Small intestine (tissue), 7 donors: ENCODE data around the gene GARNL3. TPM values are rescaled to one million over a fixed set of nuclear protein-coding genes. Genes with fewer than 3 reads are reported as not detected.

Experiments
- DNase-seq, 2 donors: peaks; one replicate each; pipeline versions ENCODE4 v3.0.0 to v3.0.0-alpha.2; 2013
- FAIRE-seq: peaks from 2 replicates; lab custom pipeline; 2012; peaks lifted over from hg19 to GRCh38; lab: Jason Lieb, UNC
- H3K27ac ChIP-seq, 3 donors: one replicate each; pipeline ENCODE4 v1.5.1; 2013; ENCODE audit warnings: low read length in 2 of 3, mild to moderate bottlenecking in 2 of 3, control low read depth in 1 of 3, inconsistent platforms in 1 of 3, low read depth in 1 of 3, moderate library complexity in 1 of 3
- H3K27me3 ChIP-seq, 3 donors: one replicate each; pipeline ENCODE4 v1.6.1; 2013; ENCODE audit warnings: low read length in 3 of 3, inconsistent platforms in 1 of 3; ENCODE audit not compliant: control insufficient read depth in 3 of 3, insufficient read depth in 3 of 3
- H3K36me3 ChIP-seq, 3 donors: one replicate each; pipeline ENCODE4 v1.6.1; 2013; ENCODE audit warnings: low read length in 3 of 3, inconsistent platforms in 1 of 3, low read depth in 1 of 3, mild to moderate bottlenecking in 1 of 3, moderate library complexity in 1 of 3; ENCODE audit not compliant: control insufficient read depth in 3 of 3, insufficient read depth in 2 of 3
- H3K4me1 ChIP-seq, 3 donors: one replicate each; pipeline ENCODE4 v1.6.1; 2013; ENCODE audit warnings: low read length in 2 of 3, inconsistent platforms in 1 of 3, low read depth in 1 of 3, mild to moderate bottlenecking in 1 of 3, moderate library complexity in 1 of 3; ENCODE audit not compliant: control insufficient read depth in 3 of 3, insufficient read depth in 2 of 3
- H3K4me3 ChIP-seq, 3 donors: one replicate each; pipeline ENCODE4 v1.5.1; 2013; ENCODE audit warnings: low read length in 3 of 3, control low read depth in 1 of 3, inconsistent platforms in 1 of 3, low read depth in 1 of 3, mild to moderate bottlenecking in 1 of 3, moderate library complexity in 1 of 3
- H3K9me3 ChIP-seq, 2 donors: one replicate each; pipeline ENCODE4 v1.6.1; 2013; ENCODE audit warnings: low read depth in 1 of 2, low read length in 1 of 2; ENCODE audit not compliant: control insufficient read depth in 2 of 2, insufficient read depth in 1 of 2
- WGBS, 3 donors: extraction: QIAGEN DNeasy Blood & Tissue Kit; methylation state at CpG; one replicate each; pipeline ENCODE4 v1.1.7; 2013; 5-methylcytosine and 5-hydroxymethylcytosine counted together
- polyA plus RNA-seq, 4 donors: library from polyadenylated mRNA; stranded (reverse) in 3 of 4; unstranded in 1 of 4; fragments of 200-250 nt in 3 of 4; fragments of 120-200 nt in 1 of 4; gene quantifications; one replicate each; pipeline versions ENCODE4 v1.2.1 to v1.2.3, GENCODE V29; 2013
- donor health status: healthy with polysubstance abuse.
- donor health status: control.
- donor health status: control.
- donor health status: Bipolar disorder and iron deficiency.
- donor health status: healthy.

The GARNL3 gene
- polyA plus RNA-seq, 4 donors: 1.6 to 11.3 (median 3.5) TPM

GRCh38 chr9:127345566-127345965, 81.0 kb downstream of the GARNL3 start:
- H3K9me3 ChIP-seq: no peaks in the 10 kb centered on the region
- H3K27ac ChIP-seq: no peak overlapping the region
- whole genome bisulfite sequencing, 3 donors: 75 to 94% (median 87%) methylated on average over 3 of the region's 3 CpGs
- FAIRE-seq: no peak
- H3K4me1 ChIP-seq: no peaks in the 10 kb centered on the region
- H3K36me3 ChIP-seq: peaks cover 0 to 39% (median 0%) of the 10 kb centered on the region in 3 donors
- no peak for DNase-seq
- no peaks in the 10 kb centered on the region for H3K27me3 ChIP-seq
- H3K4me3 ChIP-seq: no peak overlapping the region

DNA sequence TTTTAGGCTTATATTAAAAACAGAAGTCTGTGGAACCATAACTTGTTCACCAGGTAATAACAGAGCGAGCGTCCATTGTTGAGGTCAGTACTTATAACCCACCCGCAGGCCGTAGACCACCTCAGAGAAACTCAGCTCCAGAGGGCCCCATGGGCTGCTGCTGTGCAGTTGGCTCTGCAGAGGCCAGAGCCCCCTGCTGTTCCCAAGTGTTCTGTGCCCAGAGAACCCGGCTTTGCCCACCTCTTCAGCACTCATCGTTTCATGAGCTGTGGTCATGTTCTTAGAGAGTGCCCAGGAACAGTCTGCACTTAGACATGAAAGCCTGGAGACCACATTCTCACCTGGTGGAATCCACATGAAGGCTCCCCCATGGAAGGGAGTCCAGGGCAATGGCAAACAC, 82.0 kb downstream of the GARNL3 start:
- Histone ChIP-seq H3K27me3 (no peaks in the 10 kb centered on the region), H3K9me3 (no peaks in the 10 kb centered on the region), H3K27ac (no peak overlapping the region), H3K4me3 (no peak overlapping the region), H3K4me1 (no peaks in the 10 kb centered on the region), H3K36me3 (peaks cover 0 to 30% (median 0%) of the 10 kb centered on the region in 3 donors)
- no peak for FAIRE-seq
- no peak for DNase-seq
- 87 to 92% (median 92%) methylated on average over 6 of the region's 6 CpGs for WGBS, 3 donors

GRCh38 chr9:127347831-127348776, 83.5 kb downstream of the GARNL3 start:
- DNase-seq (peak in 1 of 2 donors; percentile 47), FAIRE-seq (no peak)
- Histone ChIP-seq H3K9me3 (no peaks in the 10 kb centered on the region), H3K27me3 (no peaks in the 10 kb centered on the region), H3K27ac (no peak overlapping the region), H3K4me1 (no peaks in the 10 kb centered on the region), H3K4me3 (no peak overlapping the region), H3K36me3 (peaks cover 0 to 21% (median 0%) of the 10 kb centered on the region in 3 donors)
- WGBS, 3 donors: 72 to 79% (median 72%) methylated on average over 8 of the region's 8 CpGs

GRCh38 chr9:127349483-127350113, 85.0 kb downstream of the GARNL3 start:
- FAIRE-seq: no peak
- 82 to 95% (median 90%) methylated on average over 12 of the region's 12 CpGs for WGBS, 3 donors

DNA sequence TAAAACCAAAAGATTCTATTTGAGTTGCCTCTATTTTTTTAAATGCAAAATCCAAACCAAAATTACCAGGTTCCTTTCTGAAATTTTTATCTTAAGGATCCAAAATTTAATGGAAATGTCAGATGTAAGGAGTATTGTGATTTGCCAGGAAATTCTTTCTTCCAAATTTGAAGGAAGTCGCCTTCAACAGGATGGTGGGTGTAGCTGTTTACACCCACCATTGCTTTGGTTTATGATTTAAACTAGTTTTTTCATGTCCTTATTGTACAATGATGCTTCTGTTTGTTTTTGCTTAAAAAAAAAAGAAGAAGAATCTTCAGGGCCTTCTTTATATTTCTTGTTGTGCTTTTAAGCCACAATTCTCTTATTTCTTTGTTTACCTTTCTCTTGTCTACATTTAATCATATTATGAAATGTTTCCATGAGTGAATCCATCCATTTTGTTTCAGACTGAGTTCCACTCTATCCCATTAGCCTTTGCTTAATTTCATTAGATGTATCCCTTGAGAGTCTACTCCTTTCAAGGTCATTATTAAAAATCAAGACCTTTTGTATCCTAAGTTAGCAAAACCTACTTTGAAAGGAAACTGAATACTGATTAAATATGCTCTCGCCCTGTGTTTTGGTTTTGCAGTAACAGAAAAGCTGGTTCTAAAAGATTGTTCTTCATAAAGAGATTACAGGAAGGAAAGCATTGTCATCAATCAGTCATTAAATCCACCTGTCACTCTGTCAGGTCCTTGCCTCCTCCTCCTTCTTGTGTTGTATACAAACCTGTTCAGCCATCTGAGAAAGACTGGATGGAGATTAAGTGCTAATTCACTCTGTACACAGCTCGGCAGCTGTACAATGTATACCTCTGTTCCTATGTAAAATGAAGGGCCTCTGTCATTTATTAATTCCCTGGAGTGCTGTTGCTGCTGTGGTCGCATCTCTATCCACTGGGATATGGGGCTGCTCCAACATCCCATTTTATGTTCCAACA, 86.9 kb downstream of the GARNL3 start:
- no peaks in the 10 kb centered on the region for H3K4me1 ChIP-seq
- DNase-seq: no peak
- H3K4me3 ChIP-seq: no peak overlapping the region
- H3K9me3 ChIP-seq: no peaks in the 10 kb centered on the region
- H3K27ac ChIP-seq: no peak overlapping the region
- WGBS, 3 donors: 82 to 90% (median 86%) methylated on average over 4 of the region's 4 CpGs
- H3K27me3 ChIP-seq: no peaks in the 10 kb centered on the region
- no peak for FAIRE-seq
- peaks cover 0 to 23% (median 0%) of the 10 kb centered on the region in 3 donors for H3K36me3 ChIP-seq

More at GRCh38 chr9:127349483-127350113, 85.0 kb downstream of the GARNL3 start:
- Histone ChIP-seq H3K4me1 (no peaks in the 10 kb centered on the region), H3K4me3 (no peak overlapping the region), H3K9me3 (no peaks in the 10 kb centered on the region), H3K27me3 (no peaks in the 10 kb centered on the region), H3K36me3 (peaks cover 0 to 17% (median 0%) of the 10 kb centered on the region in 3 donors), H3K27ac (no peak overlapping the region)
- no peak for DNase-seq

GRCh38 chr9:127353882-127354281, 89.3 kb downstream of the GARNL3 start:
- Histone ChIP-seq H3K27me3 (no peaks in the 10 kb centered on the region), H3K4me1 (no peaks in the 10 kb centered on the region), H3K9me3 (no peaks in the 10 kb centered on the region), H3K36me3 (peaks cover 0 to 30% (median 0%) of the 10 kb centered on the region in 3 donors), H3K4me3 (no peak overlapping the region), H3K27ac (no peak overlapping the region)
- DNase-seq (no peak), FAIRE-seq (no peak)
- WGBS, 3 donors: 64 to 92% (median 83%) methylated on average over 5 of the region's 5 CpGs

DNA sequence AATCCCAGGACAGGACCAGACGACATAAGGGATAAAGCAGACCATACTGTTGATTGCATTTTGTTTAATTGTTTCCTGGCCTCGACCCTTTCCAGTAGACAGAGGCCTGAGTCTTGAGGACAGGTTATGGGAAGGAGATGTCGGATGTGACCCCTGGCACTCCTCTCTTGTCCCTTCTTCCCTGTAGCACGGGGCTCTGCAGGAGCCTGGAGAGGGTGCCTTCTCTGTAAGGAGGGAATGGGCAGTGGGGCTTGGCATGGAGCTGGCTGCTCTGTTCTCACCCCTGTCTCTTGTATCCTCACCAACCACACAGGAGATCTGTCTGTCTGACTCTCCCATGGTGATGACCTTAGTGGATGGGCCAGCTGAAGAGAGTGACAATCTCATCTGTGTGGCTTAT, 92.3 kb downstream of the GARNL3 start:
- H3K4me3 ChIP-seq: no peak overlapping the region
- WGBS, 3 donors: 82 to 87% (median 85%) methylated on average over 4 of the region's 4 CpGs
- peaks cover 0 to 44% (median 0%) of the 10 kb centered on the region in 3 donors for H3K36me3 ChIP-seq
- no peak overlapping the region for H3K27ac ChIP-seq
- H3K9me3 ChIP-seq: no peaks in the 10 kb centered on the region
- H3K4me1 ChIP-seq: peaks cover 0 to 12% (median 0%) of the 10 kb centered on the region in 3 donors
- DNase-seq (no peak), FAIRE-seq (no peak)
- no peaks in the 10 kb centered on the region for H3K27me3 ChIP-seq
